SU-DHL-6 (cell line): ENCODE measurements around the gene FRAT2.

Source experiments
- H2AFZ ChIP-seq: fragments of 200-600 bp; sonication (generic); 2 replicates; pipeline ENCODE4 v1.6.1; 2014; ENCODE audit warnings: low read depth, mild to moderate bottlenecking, moderate library complexity, mixed read lengths, antibody characterized with exemption, low read length; ENCODE audit not compliant: severe bottlenecking
- H3F3A ChIP-seq: fragments of 200-600 bp; shearing (Covaris generic); 2 replicates; pipeline ENCODE4 v1.6.0; 2016; ENCODE audit warnings: antibody characterized with exemption, mild to moderate bottlenecking; ENCODE audit not compliant: insufficient read depth
- H3K27ac ChIP-seq: fragments of 200-600 bp; sonication (generic); 2 replicates; pipeline ENCODE4 v1.5.1; 2016; ENCODE audit warnings: low read depth, mild to moderate bottlenecking, low read length, moderate library complexity, mixed read lengths
- H3K27me3 ChIP-seq: fragments of 200-600 bp; sonication (generic), shearing (Covaris generic); 2 replicates; pipeline ENCODE4 v1.6.0; 2014; ENCODE audit warnings: mild to moderate bottlenecking, low read length
- H3K36me3 ChIP-seq: fragments of 200-600 bp; sonication (generic); 2 replicates; pipeline ENCODE4 v1.6.1; 2014; ENCODE audit warnings: mild to moderate bottlenecking, low read length, mixed read lengths
- H3K4me2 ChIP-seq: fragments of 300-600, 200-600 bp; shearing (Covaris generic), sonication (generic); 2 replicates; pipeline ENCODE4 v1.6.0; 2014; ENCODE audit warnings: low read length, low read depth, mild to moderate bottlenecking; ENCODE audit not compliant: poor library complexity, severe bottlenecking
- H3K4me3 ChIP-seq: fragments of 200-600 bp; sonication (generic); 2 replicates; pipeline ENCODE4 v1.5.1; 2014; ENCODE audit warnings: antibody characterized with exemption, low read length, mild to moderate bottlenecking, mixed read lengths; ENCODE audit not compliant: insufficient read depth, poor library complexity, severe bottlenecking
- H3K79me2 ChIP-seq: fragments of 200-600 bp; sonication (generic); 2 replicates; pipeline ENCODE4 v1.6.1; 2014; ENCODE audit warnings: mild to moderate bottlenecking, low read length, moderate library complexity; ENCODE audit not compliant: insufficient read depth
- H3K9ac ChIP-seq: fragments of 200-600 bp; sonication (generic); 2 replicates; pipeline ENCODE4 v1.7.0; 2014; ENCODE audit warnings: mild to moderate bottlenecking, low read length
- H3K9me2 ChIP-seq: fragments of 200-600 bp; sonication (generic); replicated peaks from 2 replicates; pipeline ENCODE4 v1.6.1; 2014; ENCODE audit warnings: low read length; ENCODE audit not compliant: insufficient read depth
- H3K9me3 ChIP-seq: fragments of 200-600 bp; sonication (generic); 2 replicates; pipeline ENCODE4 v1.6.1; 2014; ENCODE audit warnings: low read length, mixed read lengths; ENCODE audit not compliant: insufficient read depth
- H4K20me1 ChIP-seq: fragments of 200-600 bp; sonication (generic); 2 replicates; pipeline ENCODE4 v1.6.1; 2014; ENCODE audit warnings: low read depth, mild to moderate bottlenecking, antibody characterized with exemption, low read length, moderate library complexity, mixed read lengths
- CTCF ChIP-seq: fragments of 200-600 bp; sonication (generic); IDR thresholded peaks from one replicate; pipeline ENCODE4 v1.5.1; 2017; ENCODE audit warnings: antibody characterized with exemption, mild to moderate bottlenecking, low read length, moderate library complexity; ENCODE audit not compliant: insufficient read depth, poor library complexity, severe bottlenecking
- EZH2phosphoT487 ChIP-seq: fragments of 200-600 bp; sonication (generic), shearing (Covaris generic); conservative IDR thresholded peaks from 2 replicates; pipeline ENCODE4 v1.6.1; 2018; ENCODE audit warnings: mild to moderate bottlenecking, antibody characterized with exemption, low read length, moderate library complexity, mixed read lengths

Gene FRAT2

GRCh38 chr10:97321032-97321803 lies 13.3 kb downstream of the FRAT2 start:
- Histone ChIP-seq H3K27ac (no peak overlapping the region), H3K9me2 (no peaks in the 10 kb centered on the region), H3K36me3 (no peaks in the 10 kb centered on the region), H3K4me2 (peak overlapping the region; percentile 79), H3K79me2 (no peaks in the 10 kb centered on the region), H3K27me3 (no peaks in the 10 kb centered on the region), H4K20me1 (no peaks in the 10 kb centered on the region), H3K9me3 (no peaks in the 10 kb centered on the region), H3F3A (0 out of 2 replicates have a peak, but pooled peaks cover 2% of the 10 kb centered on the region), H3K9ac (no peak overlapping the region), H2AFZ (no peak overlapping the region), H3K4me3 (no peak overlapping the region)
- no peak for TF ChIP-seq CTCF
- no peak for TF ChIP-seq EZH2phosphoT487

GRCh38 chr10:97320480-97321031 lies 14.0 kb downstream of the FRAT2 start:
- H3K79me2 ChIP-seq = no peaks in the 10 kb centered on the region
- H3K27ac ChIP-seq = no peak overlapping the region
- H3K9me3 ChIP-seq = no peaks in the 10 kb centered on the region
- peak overlapping the region; percentile 34 for H2AFZ ChIP-seq
- H3K36me3 ChIP-seq = no peaks in the 10 kb centered on the region
- peak overlapping the region; percentile 79 for H3K4me2 ChIP-seq
- no peaks in the 10 kb centered on the region for H3K9me2 ChIP-seq
- H3F3A ChIP-seq = 0 out of 2 replicates have a peak, but pooled peaks cover 2% of the 10 kb centered on the region
- peak overlapping the region; percentile 76 for H3K4me3 ChIP-seq
- H4K20me1 ChIP-seq = no peaks in the 10 kb centered on the region
- no peak for TF ChIP-seq EZH2phosphoT487
- TF ChIP-seq CTCF = no peak
- no peaks in the 10 kb centered on the region for H3K27me3 ChIP-seq
- peak overlapping the region; percentile 68; the same call in 1 of the 2 replicates for H3K9ac ChIP-seq

GRCh38 chr10:97319671-97320479 lies 14.7 kb downstream of the FRAT2 start:
- Histone ChIP-seq H2AFZ (peak overlapping the region; percentile 34), H3K9me3 (no peaks in the 10 kb centered on the region), H3K36me3 (no peaks in the 10 kb centered on the region), H3K4me3 (peak overlapping the region; percentile 76), H3K9me2 (no peaks in the 10 kb centered on the region), H3K27ac (no peak overlapping the region), H3F3A (0 out of 2 replicates have a peak, but pooled peaks cover 2% of the 10 kb centered on the region), H3K4me2 (peak overlapping the region; percentile 79), H4K20me1 (no peaks in the 10 kb centered on the region), H3K9ac (peak overlapping the region; percentile 68), H3K79me2 (no peaks in the 10 kb centered on the region), H3K27me3 (no peaks in the 10 kb centered on the region)
- TF ChIP-seq EZH2phosphoT487 (0 out of 2 replicates have a peak, but pooled peaks have one; percentile 48), CTCF (no peak)
